ENCODE results near the gene PTPRN2.

Gene PTPRN2

DNA sequence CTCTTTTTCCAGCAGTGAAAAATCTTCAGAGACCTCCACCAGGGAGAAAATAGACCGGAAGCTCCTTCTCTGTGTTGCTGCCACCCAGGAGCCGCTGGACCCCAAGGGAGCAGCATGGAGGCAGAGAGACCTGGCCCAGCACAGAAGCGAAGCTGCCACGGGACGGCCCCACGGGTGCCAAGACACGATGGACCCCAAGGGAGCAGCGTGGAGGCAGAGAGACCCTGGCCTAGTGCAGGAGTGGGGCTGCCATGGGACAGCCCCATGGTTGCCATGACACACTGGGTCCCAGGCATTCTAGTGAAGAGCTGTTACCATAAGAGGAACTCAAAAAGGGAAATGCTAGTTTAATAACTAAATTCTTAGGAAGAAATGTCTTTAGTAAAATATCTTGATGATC is 186.3 kb downstream of the PTPRN2 start:
- DNase-seq (ENCODE audit: low read depth) = no peak

- DNase-seq (ENCODE audit: low read depth) = no peak
Observed at GRCh38 chr7:158400601-158401225, 186.9 kb downstream of the PTPRN2 start.

DNA sequence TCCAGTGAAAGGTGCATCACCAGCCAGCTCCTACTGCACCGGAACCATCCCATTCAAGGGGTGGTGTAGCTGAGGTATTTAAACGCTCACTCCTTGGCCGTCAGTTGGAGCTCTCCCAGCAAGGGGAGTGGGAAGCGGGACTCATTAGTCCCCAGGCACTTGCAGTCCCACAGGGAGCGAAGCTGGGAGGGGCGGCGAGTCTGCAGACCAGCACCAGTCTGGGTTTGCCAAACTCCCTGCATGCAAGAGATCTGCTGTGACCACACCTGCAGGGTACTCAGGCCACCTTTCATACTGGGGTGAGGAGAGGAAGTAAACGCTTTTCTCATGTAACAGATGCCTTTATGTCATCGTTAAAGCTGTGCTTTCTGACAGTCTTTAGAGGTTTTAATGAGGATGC is 187.9 kb downstream of the PTPRN2 start:
- no peak for DNase-seq (ENCODE audit: low read depth)

DNA sequence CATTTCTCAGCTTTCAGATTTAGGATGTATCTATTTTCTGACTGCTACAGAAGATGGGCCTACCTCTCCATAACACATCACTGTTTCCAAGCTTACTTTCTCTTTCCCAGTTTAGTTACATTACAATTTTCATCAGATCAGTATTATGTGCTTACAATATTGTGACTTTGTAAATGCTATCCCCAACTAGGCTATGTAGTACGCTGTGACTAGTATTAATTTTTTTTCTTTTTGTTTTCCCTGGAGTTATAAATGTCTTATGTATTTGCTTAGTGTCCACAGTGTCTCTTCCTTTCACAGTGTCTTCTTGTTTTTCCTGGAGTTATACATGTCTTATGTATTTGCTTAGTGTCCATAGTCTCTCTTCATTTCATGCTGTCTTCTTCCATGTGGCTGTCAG is 188.9 kb downstream of the PTPRN2 start:
- DNase-seq (ENCODE audit: low read depth) = no peak

DNA sequence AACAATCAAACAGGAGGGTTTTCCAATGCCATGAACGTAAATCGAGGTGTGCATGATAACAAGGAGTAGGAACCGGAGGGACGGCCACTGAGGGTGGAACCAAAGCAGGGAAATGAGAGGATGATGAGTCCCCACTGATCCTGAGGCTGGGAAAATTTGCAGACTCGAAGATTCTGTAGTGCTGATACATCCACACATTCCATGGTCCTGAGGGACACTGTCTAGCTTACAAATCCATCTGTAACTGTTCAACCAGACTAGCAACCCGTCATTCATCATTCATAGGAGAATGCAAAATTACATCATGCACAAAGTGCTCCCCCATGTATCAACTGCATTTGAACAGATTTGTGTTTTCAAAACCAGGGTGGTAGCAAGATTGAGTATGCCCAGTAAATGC is 189.7 kb downstream of the PTPRN2 start:
- no peak for DNase-seq (ENCODE audit: low read depth)

- no peak for DNase-seq (ENCODE audit: low read depth)
Observed at GRCh38 chr7:158396982-158397862, 190.4 kb downstream of the PTPRN2 start.

DNA sequence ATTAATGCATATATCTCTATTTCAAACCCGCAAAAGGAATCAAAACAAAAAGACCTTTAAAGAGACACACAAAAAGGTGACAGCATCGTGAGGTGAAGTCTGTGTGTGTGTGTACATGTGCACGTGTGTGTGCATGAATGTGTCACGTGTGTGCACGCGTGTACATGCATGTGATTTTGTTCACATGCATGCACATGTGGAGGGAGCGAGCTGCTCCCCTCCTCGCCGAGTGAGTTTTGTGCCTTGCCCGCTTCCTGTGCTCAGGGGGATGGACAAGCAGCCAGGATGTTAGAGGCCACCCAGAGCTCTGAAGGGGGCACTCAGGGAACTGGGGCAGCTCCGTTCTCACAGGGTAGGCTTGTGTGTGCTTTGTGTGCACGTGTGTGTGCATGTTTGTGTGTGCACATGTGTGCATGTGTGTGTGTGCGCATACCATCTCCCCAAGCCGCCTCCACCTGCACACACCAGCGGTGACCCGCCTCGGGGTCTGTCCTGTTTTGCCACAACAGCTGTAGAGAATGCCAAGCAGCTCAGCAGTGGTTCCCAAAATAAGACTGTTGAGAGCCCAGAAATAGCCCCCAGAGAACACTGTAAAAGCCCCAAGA is 191.2 kb downstream of the PTPRN2 start:
- DNase-seq (ENCODE audit: low read depth) = no peak

DNA sequence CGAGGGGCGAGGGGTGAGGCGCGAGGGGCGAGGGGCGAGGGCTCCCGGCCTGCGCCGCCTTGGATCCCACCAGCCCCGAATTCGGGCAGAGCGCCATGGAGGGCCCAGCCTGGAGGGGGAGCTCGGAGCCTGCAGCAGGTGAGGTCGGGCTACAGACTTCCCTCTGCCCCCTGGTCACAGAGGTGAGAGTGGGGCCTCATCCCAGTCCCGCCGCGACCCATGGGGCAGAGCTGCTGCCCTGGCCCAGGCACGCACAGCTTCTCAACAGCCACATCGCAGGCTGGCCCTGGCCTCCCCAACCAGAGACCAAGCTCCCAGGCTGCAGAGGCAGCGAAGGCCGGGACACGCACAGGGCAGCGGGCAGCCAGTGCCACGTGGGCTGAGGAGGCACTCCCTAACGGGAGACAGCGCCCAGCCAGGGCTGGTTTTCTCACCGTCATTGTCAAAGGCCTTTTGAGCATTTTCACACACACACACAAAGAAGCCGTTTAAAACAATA is 191.8 kb downstream of the PTPRN2 start:
- no peak for DNase-seq (ENCODE audit: low read depth)

DNA sequence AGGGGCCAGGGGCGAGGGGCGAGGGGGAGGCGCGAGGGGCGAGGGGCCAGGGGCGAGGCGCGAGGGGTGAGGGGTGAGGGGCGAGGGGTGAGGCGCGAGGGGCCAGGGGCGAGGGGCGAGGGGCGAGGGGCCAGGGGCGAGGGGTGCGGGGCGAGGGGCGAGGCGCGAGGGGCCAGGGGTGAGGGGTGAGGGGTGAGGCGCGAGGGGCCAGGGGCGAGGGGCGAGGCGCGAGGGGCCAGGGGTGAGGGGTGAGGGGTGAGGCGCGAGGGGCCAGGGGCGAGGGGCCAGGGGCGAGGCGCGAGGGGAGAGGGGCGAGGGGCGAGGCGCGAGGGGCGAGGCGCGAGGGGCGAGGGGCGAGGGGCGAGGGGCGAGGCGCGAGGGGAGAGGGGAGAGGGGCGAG is 192.3 kb downstream of the PTPRN2 start:
- no peak for DNase-seq (ENCODE audit: low read depth)

- DNase-seq (ENCODE audit: low read depth) = no peak
Observed at GRCh38 chr7:158394936-158395335, 192.7 kb downstream of the PTPRN2 start.

GRCh38 chr7:158393926-158394625 is 193.5 kb downstream of the PTPRN2 start:
- no peak for DNase-seq (ENCODE audit: low read depth)

- DNase-seq (ENCODE audit: low read depth) = no peak
Observed at GRCh38 chr7:158392251-158392650, 195.4 kb downstream of the PTPRN2 start.

DNA sequence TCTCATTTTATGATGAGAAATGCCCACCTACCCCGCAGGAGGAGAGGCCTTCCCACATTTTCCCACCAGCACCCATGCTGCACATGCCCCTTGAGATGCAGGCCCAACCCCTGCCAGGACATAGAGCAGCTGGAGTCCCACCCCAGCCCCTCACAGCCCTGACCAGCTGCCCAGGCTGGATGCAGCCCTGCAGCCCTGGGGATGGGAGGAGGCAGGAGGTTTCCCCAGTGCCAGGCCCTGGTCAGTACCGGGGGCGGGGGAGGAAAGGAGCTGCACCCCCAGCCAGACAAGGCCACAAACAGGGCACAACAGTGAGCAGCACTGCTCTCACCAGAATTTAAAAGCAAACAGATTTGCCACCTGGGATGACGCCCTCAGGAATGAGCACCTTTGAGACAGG is 196.1 kb downstream of the PTPRN2 start:
- DNase-seq (ENCODE audit: low read depth) = no peak

- DNase-seq (ENCODE audit: low read depth) = no peak
Observed at GRCh38 chr7:158391141-158391540, 196.5 kb downstream of the PTPRN2 start.

- no peak for DNase-seq (ENCODE audit: low read depth)
Observed at GRCh38 chr7:158390460-158390859, 197.2 kb downstream of the PTPRN2 start.

DNA sequence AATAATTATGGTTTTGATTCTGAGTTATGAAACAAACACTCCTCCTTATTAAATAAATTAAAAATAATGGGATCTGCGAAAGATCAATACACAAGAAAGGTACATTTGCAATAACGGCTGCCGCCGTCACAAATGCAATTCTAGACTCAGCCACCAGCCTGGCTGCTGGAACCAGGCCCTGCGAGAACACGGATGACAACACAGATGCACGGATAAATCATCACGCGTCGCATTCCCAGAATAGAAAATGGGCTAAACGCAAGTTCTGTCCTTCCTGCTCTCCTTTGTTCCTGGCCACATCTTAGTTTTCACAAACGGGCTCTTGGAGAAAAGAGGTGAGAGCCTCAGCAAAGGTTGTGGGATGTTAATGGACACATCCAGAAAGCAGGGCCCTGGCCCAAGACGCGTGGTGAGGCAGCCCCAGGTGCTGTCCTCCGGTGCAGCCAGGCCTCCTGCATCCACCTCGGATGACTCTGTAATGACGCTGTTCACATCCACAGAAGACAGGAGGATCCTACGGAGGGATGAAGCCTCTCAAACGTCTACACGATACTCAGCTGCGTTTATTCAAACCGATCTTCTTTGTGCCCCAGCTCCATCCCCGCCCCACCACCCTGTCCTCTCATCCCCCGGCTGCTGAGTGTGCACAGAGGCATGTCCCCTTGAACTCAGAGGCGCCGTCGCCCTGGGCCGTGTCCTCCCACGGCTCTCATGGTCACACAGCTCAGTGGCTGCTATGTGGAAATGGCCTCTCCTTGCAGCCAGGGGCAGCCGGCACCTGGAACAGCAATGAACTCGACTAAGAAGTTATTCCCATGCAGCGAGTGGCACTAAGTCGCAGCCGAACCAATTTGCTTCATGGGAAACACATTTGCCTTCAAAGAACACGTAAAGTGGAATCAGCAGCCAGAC is 197.9 kb downstream of the PTPRN2 start:
- DNase-seq (ENCODE audit: low read depth) = no peak

- no peak for DNase-seq (ENCODE audit: low read depth)
Observed at GRCh38 chr7:158388928-158389327, 198.7 kb downstream of the PTPRN2 start.

DNA sequence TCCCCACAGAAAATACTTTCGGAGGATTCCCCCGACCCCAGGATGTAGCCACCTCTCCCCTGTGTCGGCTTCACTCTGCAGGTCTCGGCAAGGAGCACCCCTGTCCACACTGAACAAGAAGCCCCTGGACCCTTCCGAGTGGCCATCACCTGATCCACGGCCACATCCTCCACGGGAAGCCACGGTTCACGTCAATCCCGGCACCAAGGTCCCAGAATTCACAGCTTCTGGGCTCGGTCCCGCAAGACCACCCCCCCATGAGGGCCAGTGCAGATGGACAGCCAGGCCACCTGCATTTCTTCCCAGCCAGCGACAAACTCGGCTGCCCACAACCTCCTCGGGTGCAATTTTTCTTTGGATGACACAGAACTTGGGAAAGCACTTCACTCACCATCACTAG is 199.6 kb downstream of the PTPRN2 start:
- no peak for DNase-seq (ENCODE audit: low read depth)

DNA sequence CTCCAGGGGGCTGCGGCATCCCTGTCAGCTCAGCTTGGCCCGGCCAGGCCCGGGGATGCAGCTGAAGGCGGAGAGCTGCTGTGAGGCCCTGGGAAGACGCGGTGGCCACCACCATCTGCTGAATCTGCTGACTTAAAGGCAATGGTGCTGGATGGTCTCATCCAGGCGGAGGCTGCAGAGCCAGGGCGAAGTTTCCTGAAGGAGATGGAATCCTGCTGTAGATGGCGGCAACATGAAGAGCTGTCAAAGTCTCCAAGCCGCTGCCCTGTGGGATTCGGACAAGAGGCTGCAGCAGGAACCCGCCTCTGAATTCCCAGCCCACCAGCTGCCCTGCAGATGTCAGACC is 200.1 kb downstream of the PTPRN2 start:
- no peak for DNase-seq (ENCODE audit: low read depth)

- DNase-seq (ENCODE audit: low read depth) = no peak
Observed at GRCh38 chr7:158386866-158387545, 200.6 kb downstream of the PTPRN2 start.

GRCh38 chr7:158386355-158386618 is 201.3 kb downstream of the PTPRN2 start:
- DNase-seq (ENCODE audit: low read depth) = no peak
